ENCODE data around the gene EME1. TPM values are rescaled to one million over a fixed set of nuclear protein-coding genes. Genes with fewer than 3 reads are reported as not detected.
"Not testable (repeated sequence)": the region's sequence is repeated elsewhere in the genome, so short reads cannot be mapped to it uniquely, and the experiment has no call there.

The EME1 gene
- total RNA-seq, 4 donors from 2014 or later = 0.42 to 1.7 (median 1.1) TPM

DNA sequence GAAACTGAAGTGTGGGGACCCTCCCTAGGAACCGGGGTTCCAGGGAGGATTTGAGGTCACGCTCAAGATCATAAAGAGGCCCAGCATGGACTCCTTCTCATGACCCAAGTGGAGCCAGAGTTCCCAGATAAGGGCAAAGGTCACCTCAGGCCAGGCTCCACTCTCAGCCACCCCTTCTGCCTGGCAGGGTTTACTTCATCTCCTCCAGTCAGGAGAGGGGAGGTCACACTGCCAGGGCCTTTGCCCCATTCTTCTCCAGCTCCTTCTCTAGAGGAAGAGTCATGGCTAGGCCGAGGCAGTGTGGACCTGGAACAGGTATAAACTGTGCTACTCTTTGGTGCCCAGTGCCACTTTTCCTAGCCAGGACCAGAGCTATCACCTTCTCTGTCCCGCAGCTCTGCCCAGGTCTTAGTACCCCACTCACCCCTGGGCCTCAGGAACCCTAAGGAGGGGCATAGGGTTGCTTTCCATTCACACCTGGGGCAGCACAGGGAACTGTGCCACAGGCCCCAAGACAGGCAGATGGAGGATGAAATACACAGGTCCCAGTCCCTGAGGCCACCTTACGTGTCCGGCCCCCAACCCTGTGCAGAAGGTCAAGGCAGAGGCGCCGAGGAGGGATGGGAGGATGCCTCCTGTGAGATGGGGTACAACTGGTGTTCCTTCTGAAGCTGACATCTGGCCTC is 52.1 kb downstream of the EME1 start:
- Histone ChIP-seq H3K9me3 (no peaks in the 10 kb centered on the region), H3K4me1 (peaks cover 0 to 65% (median 36%) of the 10 kb centered on the region in 4 donors), H3K36me3 (no peaks in the 10 kb centered on the region), H3K27ac (peak overlapping the region; percentile 57 to 92 (median 83)), H3K4me3 (peak overlapping the region; percentile 52 to 88 (median 69)), H3K27me3 (no peaks in the 10 kb centered on the region)
- DNase-seq (ENCODE audit: low spot score in 2 of 2) = no peak
- 85 to 90% methylated on average over 4 to 6 of the region's 8 CpGs for WGBS, 2 donors
- TF ChIP-seq, protein P1, sequence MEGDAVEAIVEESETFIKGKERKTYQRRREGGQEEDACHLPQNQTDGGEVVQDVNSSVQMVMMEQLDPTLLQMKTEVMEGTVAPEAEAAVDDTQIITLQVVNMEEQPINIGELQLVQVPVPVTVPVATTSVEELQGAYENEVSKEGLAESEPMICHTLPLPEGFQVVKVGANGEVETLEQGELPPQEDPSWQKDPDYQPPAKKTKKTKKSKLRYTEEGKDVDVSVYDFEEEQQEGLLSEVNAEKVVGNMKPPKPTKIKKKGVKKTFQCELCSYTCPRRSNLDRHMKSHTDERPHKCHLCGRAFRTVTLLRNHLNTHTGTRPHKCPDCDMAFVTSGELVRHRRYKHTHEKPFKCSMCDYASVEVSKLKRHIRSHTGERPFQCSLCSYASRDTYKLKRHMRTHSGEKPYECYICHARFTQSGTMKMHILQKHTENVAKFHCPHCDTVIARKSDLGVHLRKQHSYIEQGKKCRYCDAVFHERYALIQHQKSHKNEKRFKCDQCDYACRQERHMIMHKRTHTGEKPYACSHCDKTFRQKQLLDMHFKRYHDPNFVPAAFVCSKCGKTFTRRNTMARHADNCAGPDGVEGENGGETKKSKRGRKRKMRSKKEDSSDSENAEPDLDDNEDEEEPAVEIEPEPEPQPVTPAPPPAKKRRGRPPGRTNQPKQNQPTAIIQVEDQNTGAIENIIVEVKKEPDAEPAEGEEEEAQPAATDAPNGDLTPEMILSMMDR (IDR thresholded peaks at IDR 0.05) = no peak
- TF ChIP-seq EP300 (IDR thresholded peaks at IDR 0.05) = no peak
- no peak for TF ChIP-seq POLR2A (IDR thresholded peaks at IDR 0.05)

DNA sequence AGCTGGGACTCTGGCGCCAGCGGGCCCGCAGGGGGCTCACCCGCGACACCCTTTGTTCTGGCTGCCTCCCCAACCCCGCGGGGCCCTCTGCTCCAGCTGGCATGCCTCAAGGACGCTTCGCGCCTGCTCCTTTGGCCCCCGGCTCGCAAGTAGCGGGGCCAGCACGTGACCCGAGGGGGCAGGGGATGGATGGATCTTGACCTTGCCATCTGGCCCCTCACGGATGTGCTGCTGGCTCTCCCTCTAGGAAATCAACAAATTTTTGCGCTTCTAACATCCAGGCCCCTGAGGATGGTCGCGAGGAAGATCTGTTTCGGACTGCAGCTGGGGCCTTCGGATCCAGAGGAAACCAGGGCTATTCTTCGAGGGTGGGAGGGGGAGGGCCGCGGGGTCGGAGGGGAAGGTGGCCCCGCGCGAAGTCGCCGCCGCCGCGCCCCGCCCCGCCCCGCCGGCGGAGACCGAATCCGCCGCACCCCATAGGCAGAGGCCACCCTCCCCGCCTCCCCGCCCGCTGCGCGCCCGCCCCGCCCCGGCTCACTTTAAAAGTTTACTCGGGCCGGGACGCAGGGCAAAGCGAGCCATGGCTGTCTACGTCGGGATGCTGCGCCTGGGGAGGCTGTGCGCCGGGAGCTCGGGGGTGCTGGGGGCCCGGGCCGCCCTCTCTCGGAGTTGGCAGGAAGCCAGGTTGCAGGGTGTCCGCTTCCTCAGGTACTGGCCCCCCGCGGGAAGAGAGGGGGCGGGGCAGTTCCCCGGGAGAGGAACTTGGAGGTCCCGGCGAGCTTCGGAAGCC is 52.8 kb downstream of the EME1 start, which contains the start of gene ACSF2:
Gene ACSF2, plus strand, starts transcription at position 537 of the 790 bp plus-strand sequence. Its CDS starts 44 bp downstream, at position 581.
- no peaks in the 10 kb centered on the region for H3K27me3 ChIP-seq
- peak within 1 kb of the TSS; percentile 52 to 88 (median 69) for H3K4me3 ChIP-seq
- TF ChIP-seq EP300 (IDR thresholded peaks at IDR 0.05) (no peak), POLR2A (IDR thresholded peaks at IDR 0.05) (peak in 1 of 2 donors; percentile 50)
- TF ChIP-seq, protein P1 (IDR thresholded peaks at IDR 0.05) = no peak
- 0% methylated on average over 18 to 29 of the region's 70 CpGs for WGBS, 2 donors
- peak; percentile 42 to 60 for DNase-seq (ENCODE audit: low spot score in 2 of 2)
- H3K36me3 ChIP-seq = no peaks in the 10 kb centered on the region
- peaks cover 0 to 59% (median 31%) of the 10 kb centered on the region in 4 donors for H3K4me1 ChIP-seq
- peak within 1 kb of the TSS; percentile 57 to 92 (median 83) for H3K27ac ChIP-seq
- no peaks in the 10 kb centered on the region for H3K9me3 ChIP-seq

- TF ChIP-seq, protein P1 (IDR thresholded peaks at IDR 0.05) = no peak
- no peak for TF ChIP-seq EP300 (IDR thresholded peaks at IDR 0.05)
- Histone ChIP-seq H3K27ac (peak overlapping the region; percentile 57 to 92 (median 83)), H3K4me1 (peaks cover 0 to 54% (median 27%) of the 10 kb centered on the region in 4 donors), H3K4me3 (peak overlapping the region; percentile 52 to 88 (median 69)), H3K27me3 (no peaks in the 10 kb centered on the region), H3K36me3 (no peaks in the 10 kb centered on the region), H3K9me3 (no peaks in the 10 kb centered on the region)
- no peak for DNase-seq (ENCODE audit: low spot score in 2 of 2)
- 0 to 2% methylated on average over 3 to 7 of the region's 7 CpGs for WGBS, 2 donors
Observed at GRCh38 chr17:50426472-50426782, 53.4 kb downstream of the EME1 start.

- Histone ChIP-seq H3K4me3 (peak overlapping the region; percentile 52 to 88 (median 69)), H3K9me3 (no peaks in the 10 kb centered on the region), H3K27me3 (no peaks in the 10 kb centered on the region), H3K4me1 (peaks cover 0 to 47% (median 24%) of the 10 kb centered on the region in 4 donors), H3K36me3 (no peaks in the 10 kb centered on the region), H3K27ac (peak overlapping the region; percentile 57 to 92 (median 83))
- WGBS, 2 donors = 17 to 19% methylated on average over 4 of the region's 4 CpGs
- no peak for DNase-seq (ENCODE audit: low spot score in 2 of 2)
- TF ChIP-seq EP300 (IDR thresholded peaks at IDR 0.05) = no peak
- TF ChIP-seq, protein P1 (IDR thresholded peaks at IDR 0.05) = peak in 1 of 5 experiments; percentile 25
Observed at GRCh38 chr17:50426814-50427787, 54.1 kb downstream of the EME1 start.

GRCh38 chr17:50428126-50428525 is 55.1 kb downstream of the EME1 start:
- H3K4me3 ChIP-seq; H3K36me3 ChIP-seq; H3K27me3 ChIP-seq; DNase-seq (ENCODE audit: low spot score in 2 of 2); H3K27ac ChIP-seq; H3K9me3 ChIP-seq: not testable (repeated sequence)
- WGBS, 2 donors = 82 to 87% methylated on average over 6 of the region's 6 CpGs
- peaks cover 0 to 47% (median 24%) of the 10 kb centered on the region in 4 donors for H3K4me1 ChIP-seq
